Fibroblast of the aortic adventitia (primary cell): ENCODE measurements around the gene SPDYE3. TPM values are rescaled to one million over a fixed set of nuclear protein-coding genes. Genes with fewer than 3 reads are reported as not detected.

Experiments
- DNase-seq: peaks from one replicate; pipeline ENCODE4 v3.0.0-alpha.2; 2010; ENCODE audit warnings: low read depth
- H3K4me3 ChIP-seq: 2 replicates; pipeline ENCODE4 v1.5.1; 2011; ENCODE audit warnings: low read depth, mild to moderate bottlenecking, control low read depth, low read length, moderate library complexity
- small RNA-seq: library from RNA; depleted of rRNA; stranded (forward); fragments of <200 nt; gene quantifications from one replicate; pipeline ENCODE3, GENCODE V24; 2012
- total RNA-seq: library from RNA; depleted of rRNA; stranded (reverse); fragments of >200 nt; gene quantifications from 2 replicates; pipeline ENCODE4 v1.2.3, GENCODE V29; 2012; ENCODE audit warnings: low replicate concordance
- TF ChIP-seq, protein P1 (sequence below): IDR thresholded peaks from 2 replicates; pipeline ENCODE4 v1.5.1; 2011; ENCODE audit warnings: mild to moderate bottlenecking, low read length, control low read depth, inconsistent platforms; ENCODE audit not compliant: insufficient read depth

Gene SPDYE3
- total RNA-seq, 1 donor, result not detected

- no peak overlapping the region for H3K4me3 ChIP-seq
- DNase-seq, result no peak
- TF ChIP-seq, protein P1, sequence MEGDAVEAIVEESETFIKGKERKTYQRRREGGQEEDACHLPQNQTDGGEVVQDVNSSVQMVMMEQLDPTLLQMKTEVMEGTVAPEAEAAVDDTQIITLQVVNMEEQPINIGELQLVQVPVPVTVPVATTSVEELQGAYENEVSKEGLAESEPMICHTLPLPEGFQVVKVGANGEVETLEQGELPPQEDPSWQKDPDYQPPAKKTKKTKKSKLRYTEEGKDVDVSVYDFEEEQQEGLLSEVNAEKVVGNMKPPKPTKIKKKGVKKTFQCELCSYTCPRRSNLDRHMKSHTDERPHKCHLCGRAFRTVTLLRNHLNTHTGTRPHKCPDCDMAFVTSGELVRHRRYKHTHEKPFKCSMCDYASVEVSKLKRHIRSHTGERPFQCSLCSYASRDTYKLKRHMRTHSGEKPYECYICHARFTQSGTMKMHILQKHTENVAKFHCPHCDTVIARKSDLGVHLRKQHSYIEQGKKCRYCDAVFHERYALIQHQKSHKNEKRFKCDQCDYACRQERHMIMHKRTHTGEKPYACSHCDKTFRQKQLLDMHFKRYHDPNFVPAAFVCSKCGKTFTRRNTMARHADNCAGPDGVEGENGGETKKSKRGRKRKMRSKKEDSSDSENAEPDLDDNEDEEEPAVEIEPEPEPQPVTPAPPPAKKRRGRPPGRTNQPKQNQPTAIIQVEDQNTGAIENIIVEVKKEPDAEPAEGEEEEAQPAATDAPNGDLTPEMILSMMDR, result no peak
Measured at GRCh38 chr7:100371561-100372171, 64.2 kb downstream of the SPDYE3 start.

Small RNAs within 50 kb of the gene (small RNA-seq; reads per million reads assigned to genes)
- gene RF00019, result not detected

Other genes with a start within 250 kb of the SPDYE3 start
- gene ZNF3, start 226.0 kb upstream of the SPDYE3 start, total RNA-seq, result 24.3 and 71.3 TPM in 2 replicates
- 27.1 and 83.7 TPM in 2 replicates for gene COPS6, start 218.7 kb upstream of the SPDYE3 start, total RNA-seq
- gene MCM7, start 206.3 kb upstream of the SPDYE3 start, total RNA-seq, result 13.1 and 97.7 TPM in 2 replicates
- gene AP4M1, start 206.1 kb upstream of the SPDYE3 start, total RNA-seq, result 17.6 and 18.2 TPM in 2 replicates
- 38.6 and 42.7 TPM in 2 replicates for gene TAF6, start 188.3 kb upstream of the SPDYE3 start, total RNA-seq
- 25.4 and 54.5 TPM in 2 replicates for gene CNPY4, start 188.1 kb upstream of the SPDYE3 start, total RNA-seq
- 1.9 and 4.2 TPM in 2 replicates for gene MBLAC1, start 180.7 kb upstream of the SPDYE3 start, total RNA-seq
- gene LAMTOR4, start 158.8 kb upstream of the SPDYE3 start, total RNA-seq, result 82.2 and 316 TPM in 2 replicates
- 3.5 and 10.0 TPM in 2 replicates for gene TRAPPC14, start 149.0 kb upstream of the SPDYE3 start, total RNA-seq
- 4.0 and 9.8 TPM in 2 replicates for gene GAL3ST4, start 139.1 kb upstream of the SPDYE3 start, total RNA-seq
- 1.2 and 4.5 TPM in 2 replicates for gene GPC2, start 130.3 kb upstream of the SPDYE3 start, total RNA-seq
- gene STAG3, start 129.8 kb upstream of the SPDYE3 start, total RNA-seq, result 0.90 and 4.8 TPM in 2 replicates
- not detected in 2 replicates for gene PVRIG, start 87.8 kb upstream of the SPDYE3 start, total RNA-seq
- 4.4 and 8.1 TPM in 2 replicates for gene PILRB, start 50.4 kb downstream of the SPDYE3 start, total RNA-seq
- gene PILRA, start 65.8 kb downstream of the SPDYE3 start, total RNA-seq, result 0.27 TPM in 1 of 2 replicates, not detected in the other
- 2.4 and 3.0 TPM in 2 replicates for gene ZCWPW1, start 121.0 kb downstream of the SPDYE3 start, total RNA-seq
- 48.0 and 49.6 TPM in 2 replicates for gene MEPCE, start 122.1 kb downstream of the SPDYE3 start, total RNA-seq
- gene PPP1R35, start 128.8 kb downstream of the SPDYE3 start, total RNA-seq, result 8.8 and 9.2 TPM in 2 replicates
- 0.27 TPM in 1 of 2 replicates, not detected in the other for gene SPACDR, start 156.6 kb downstream of the SPDYE3 start, total RNA-seq
- 25.6 and 31.6 TPM in 2 replicates for gene TSC22D4, start 171.5 kb downstream of the SPDYE3 start, total RNA-seq
- gene NYAP1, start 176.2 kb downstream of the SPDYE3 start, total RNA-seq, result 0.81 and 5.6 TPM in 2 replicates
- 10.7 and 19.3 TPM in 2 replicates for gene AGFG2, start 231.5 kb downstream of the SPDYE3 start, total RNA-seq